HCT116 (cell line): ENCODE measurements around the gene CYB561D1. TPM values are rescaled to one million over a fixed set of nuclear protein-coding genes. Genes with fewer than 3 reads are reported as not detected.

Source experiments
- ATAC-seq: fragments of 200-7000 bp; cut with Tn5 transposase; 2 replicates; pipeline ENCODE4 v1.9.1; 2020; ENCODE audit warnings: mild to moderate bottlenecking, moderate library complexity
- BruUV-seq: library from RNA; stranded (reverse); fragments of 400-500 nt; replicated peaks from 2 replicates; lab custom pipeline; 2021; lab: Mats Ljungman, UMichigan
- CTCF ChIA-PET: fragments of 300-600 bp; sonication (Branson Sonifier 250); formaldehyde crosslinking; loops from one replicate; lab custom pipeline; 2021; ENCODE audit warnings: antibody characterized with exemption; lab: Charles Lee
- POLR2A ChIA-PET: fragments of 300-600, 350-600 bp; sonication (Branson Sonifier 250); formaldehyde crosslinking; loops from one replicate; lab custom pipeline; 2021; ENCODE audit warnings: antibody characterized with exemption; lab: Charles Lee
- RAD21 ChIA-PET, 2 experiments: fragments of 300-600 bp; sonication (Branson Sonifier 250); formaldehyde crosslinking; loops; one replicate each; lab custom pipeline; 2023; ENCODE audit warnings: low total read pairs in 2 of 2; ENCODE audit not compliant: uncharacterized antibody in 2 of 2, unreplicated experiment in 2 of 2, low non-redundant PET in 1 of 2; lab: Charles Lee
- DNase-seq: peaks from one replicate; pipeline ENCODE4 v3.0.0-alpha.2; 2010; ENCODE audit warnings: low read depth, low spot score
- H2AFZ ChIP-seq: fragments of 200-600 bp; shearing (Covaris generic), sonication (generic); 2 replicates; pipeline ENCODE4 v1.6.1; 2017; ENCODE audit warnings: low read depth, mixed run types, mixed read lengths, antibody characterized with exemption, low read length; ENCODE audit not compliant: poor library complexity, severe bottlenecking
- H3K27ac ChIP-seq: 2 replicates; pipeline ENCODE4 v1.5.1; 2012; ENCODE audit warnings: low read depth, low read length
- H3K27me3 ChIP-seq: fragments of 200-600 bp; sonication (generic); 2 replicates; pipeline ENCODE4 v1.6.1; 2016; ENCODE audit warnings: mixed run types, low read length, mixed read lengths; ENCODE audit not compliant: insufficient read depth
- H3K36me3 ChIP-seq, 2 experiments: fragments of 200-500 bp in 1 of 2; fragments of 200-600 bp in 1 of 2; sonication (Bioruptor generic) in 1 of 2; sonication (generic) in 1 of 2; 2 replicates each; pipeline versions ENCODE4 v1.5.1 to v1.6.1; 2014 to 2016; ENCODE audit warnings: low read length in 2 of 2, inconsistent platforms in 1 of 2, mixed read lengths in 1 of 2, mixed run types in 1 of 2; ENCODE audit not compliant: insufficient read depth in 2 of 2, control insufficient read depth in 1 of 2
- H3K4me1 ChIP-seq, 2 experiments: fragments of 200-600 bp in 1 of 2; sonication (generic) in 1 of 2; 2 replicates each; pipeline versions ENCODE4 v1.5.1 to v1.6.1; 2012 to 2017; ENCODE audit warnings: low read length in 2 of 2, inconsistent platforms in 1 of 2, mild to moderate bottlenecking in 1 of 2, mixed read lengths in 1 of 2, mixed run types in 1 of 2, moderate library complexity in 1 of 2; ENCODE audit not compliant: insufficient read depth in 2 of 2, control insufficient read depth in 1 of 2
- H3K4me2 ChIP-seq: fragments of 200-600 bp; sonication (generic); 2 replicates; pipeline ENCODE4 v1.6.1; 2017; ENCODE audit warnings: mixed run types, low read length, mixed read lengths
- H3K4me3 ChIP-seq, 2 experiments: fragments of 200-600 bp in 1 of 2; sonication (generic) in 1 of 2; replicated peaks in 1 of 2; 2 replicates each; pipeline ENCODE4 v1.5.1; 2011 to 2016; ENCODE audit warnings: low read length in 2 of 2, control low read depth in 1 of 2, low read depth in 1 of 2, mild to moderate bottlenecking in 1 of 2, mixed read lengths in 1 of 2, mixed run types in 1 of 2
- H3K79me2 ChIP-seq: fragments of 200-600 bp; sonication (generic); 2 replicates; pipeline ENCODE4 v1.6.1; 2017; ENCODE audit warnings: mild to moderate bottlenecking, mixed run types, low read length, moderate library complexity, mixed read lengths; ENCODE audit not compliant: insufficient read depth
- H3K9ac ChIP-seq: fragments of 200-600 bp; sonication (generic); 2 replicates; pipeline ENCODE4 v1.6.1; 2016; ENCODE audit warnings: low read length, mixed read lengths
- H3K9me2 ChIP-seq: fragments of 200-600 bp; sonication (generic), shearing (Covaris generic); 2 replicates; pipeline ENCODE4 v1.6.1; 2017; ENCODE audit warnings: mixed run types, mild to moderate bottlenecking, moderate library complexity; ENCODE audit not compliant: insufficient read depth
- H3K9me3 ChIP-seq, 2 experiments: fragments of 200-500 bp in 1 of 2; fragments of 200-600 bp in 1 of 2; sonication (Bioruptor generic) in 1 of 2; sonication (generic) in 1 of 2; 2 replicates each; pipeline ENCODE4 v1.6.1; 2014 to 2017; ENCODE audit warnings: low read length in 2 of 2, mixed read lengths in 2 of 2, inconsistent platforms in 1 of 2, low read depth in 1 of 2, mild to moderate bottlenecking in 1 of 2, mixed run types in 1 of 2, moderate library complexity in 1 of 2; ENCODE audit not compliant: control insufficient read depth in 1 of 2, insufficient read depth in 1 of 2
- H4K20me1 ChIP-seq: fragments of 200-600 bp; sonication (generic), shearing (Covaris generic); 2 replicates; pipeline ENCODE4 v1.6.1; 2017; ENCODE audit warnings: mixed run types, mild to moderate bottlenecking, moderate library complexity; ENCODE audit not compliant: insufficient read depth
- CBX3 ChIP-seq: IDR thresholded peaks from 2 replicates; pipeline ENCODE4 v1.6.1; 2012; ENCODE audit warnings: low read depth
- RAD21 ChIP-seq: IDR thresholded peaks from 2 replicates; pipeline ENCODE4 v1.6.1; 2012; ENCODE audit warnings: low read depth, mild to moderate bottlenecking
- SRF ChIP-seq: IDR thresholded peaks from 2 replicates; pipeline ENCODE4 v1.6.1; 2012; ENCODE audit warnings: low read depth
- intact Hi-C: fragments of 100-400 bp; cut with micrococcal nuclease; formaldehyde crosslinking; loops from 2 replicates; pipeline ENCODE4 v1.10.0; 2022
- total RNA-seq: library from RNA; stranded (reverse); gene quantifications from one replicate; pipeline ENCODE4 v1.2.1, GENCODE V29; 2021; ENCODE audit not compliant: unreplicated experiment
- TF ChIP-seq, protein P1 (sequence below), 3 experiments: fragments of 200-600 bp in 1 of 3; sonication (generic) in 1 of 3; IDR thresholded peaks in 2 of 3; conservative IDR thresholded peaks in 1 of 3; 2 replicates each; pipeline ENCODE4 v1.5.1; 2012 to 2017; ENCODE audit warnings: low read depth in 2 of 3, low read length in 2 of 3, antibody characterized with exemption in 1 of 3, borderline replicate concordance in 1 of 3, control low read depth in 1 of 3, mild to moderate bottlenecking in 1 of 3, mixed read lengths in 1 of 3, mixed run types in 1 of 3, moderate library complexity in 1 of 3; ENCODE audit not compliant: insufficient read depth in 1 of 3
- TF ChIP-seq, protein P2 (sequence below): IDR thresholded peaks from 2 replicates; pipeline ENCODE4 v1.6.1; 2012

CYB561D1 gene
- total RNA-seq, 1 experiment from 2014 or later, result 5.9 TPM

DNA sequence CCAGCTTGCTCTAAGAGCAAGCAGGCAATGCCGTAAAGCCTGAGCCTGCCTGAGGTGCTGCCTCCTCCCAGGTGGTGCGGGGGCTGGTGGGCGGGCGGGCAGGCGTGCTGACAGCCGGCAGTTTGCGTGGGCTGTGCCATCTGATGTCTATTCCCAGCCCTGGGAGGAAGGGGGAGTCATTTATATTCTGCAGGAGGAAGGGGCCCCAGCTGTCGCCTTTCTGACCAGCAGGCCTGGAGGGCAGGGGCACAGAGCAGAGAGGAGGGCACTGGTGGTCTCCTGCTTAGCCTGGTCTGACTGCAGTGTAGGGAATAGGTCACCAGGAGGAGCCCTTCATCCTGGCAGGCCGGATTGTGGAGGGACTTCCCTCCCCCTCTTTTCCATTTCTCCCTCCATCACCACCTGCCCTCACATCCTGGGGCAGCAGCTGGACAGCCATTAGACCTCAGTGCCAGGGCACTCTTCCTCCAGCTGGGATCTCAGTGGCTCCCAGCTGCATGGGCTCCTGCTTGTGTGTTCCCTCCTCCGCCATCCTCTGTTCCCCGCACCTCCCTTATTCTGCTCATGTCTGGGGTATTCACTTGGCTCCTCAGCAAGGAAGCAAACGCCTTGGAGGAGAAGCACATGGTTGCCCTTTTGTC is 4.4 kb downstream of the CYB561D1 start:
- H3K27me3 ChIP-seq, result no peaks in the 10 kb centered on the region
- no peaks in the 10 kb centered on the region for H3K9me3 ChIP-seq
- H2AFZ ChIP-seq, result no peak overlapping the region
- H4K20me1 ChIP-seq, result no peaks in the 10 kb centered on the region
- ChIA-PET CTCF (interaction anchor here (0.7 to 5.0 kb wide), 5 partner anchors 14 to 164 kb away, joined by 3 to 70 read pairs (median 3); partner anchors contain the start of gene ATXN7L2), POLR2A (interaction anchor here (0.6 kb wide), 1 partner anchor 36 kb away, joined by 3 read pairs; no protein-coding TSS in a partner anchor), RAD21 (interaction anchor here in 1 of 2 experiments (1.8 kb wide), 1 partner anchor 34 kb away, joined by 6 read pairs; no protein-coding TSS in a partner anchor)
- H3K4me2 ChIP-seq, result no peak overlapping the region
- TF ChIP-seq RAD21, result peak; percentile 51
- TF ChIP-seq, protein P1, sequence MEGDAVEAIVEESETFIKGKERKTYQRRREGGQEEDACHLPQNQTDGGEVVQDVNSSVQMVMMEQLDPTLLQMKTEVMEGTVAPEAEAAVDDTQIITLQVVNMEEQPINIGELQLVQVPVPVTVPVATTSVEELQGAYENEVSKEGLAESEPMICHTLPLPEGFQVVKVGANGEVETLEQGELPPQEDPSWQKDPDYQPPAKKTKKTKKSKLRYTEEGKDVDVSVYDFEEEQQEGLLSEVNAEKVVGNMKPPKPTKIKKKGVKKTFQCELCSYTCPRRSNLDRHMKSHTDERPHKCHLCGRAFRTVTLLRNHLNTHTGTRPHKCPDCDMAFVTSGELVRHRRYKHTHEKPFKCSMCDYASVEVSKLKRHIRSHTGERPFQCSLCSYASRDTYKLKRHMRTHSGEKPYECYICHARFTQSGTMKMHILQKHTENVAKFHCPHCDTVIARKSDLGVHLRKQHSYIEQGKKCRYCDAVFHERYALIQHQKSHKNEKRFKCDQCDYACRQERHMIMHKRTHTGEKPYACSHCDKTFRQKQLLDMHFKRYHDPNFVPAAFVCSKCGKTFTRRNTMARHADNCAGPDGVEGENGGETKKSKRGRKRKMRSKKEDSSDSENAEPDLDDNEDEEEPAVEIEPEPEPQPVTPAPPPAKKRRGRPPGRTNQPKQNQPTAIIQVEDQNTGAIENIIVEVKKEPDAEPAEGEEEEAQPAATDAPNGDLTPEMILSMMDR (IDR thresholded peaks at IDR 0.05 in 2 of 3, conservative IDR thresholded peaks at IDR 0.05 in 1 of 3; ENCODE audit: borderline replicate concordance in 1 of 3, insufficient read depth in 1 of 3, low read depth in 2 of 3, low read length in 2 of 3), result peak; percentile 37 to 61 (median 53); a peak in 5 of 6 replicates
- TF ChIP-seq, protein P2, sequence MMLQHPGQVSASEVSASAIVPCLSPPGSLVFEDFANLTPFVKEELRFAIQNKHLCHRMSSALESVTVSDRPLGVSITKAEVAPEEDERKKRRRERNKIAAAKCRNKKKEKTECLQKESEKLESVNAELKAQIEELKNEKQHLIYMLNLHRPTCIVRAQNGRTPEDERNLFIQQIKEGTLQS, result no peak
- H3K9me2 ChIP-seq, result no peaks in the 10 kb centered on the region
- peaks cover 8 to 16% of the 10 kb centered on the region in 2 experiments; a peak in 2 of 4 replicates for H3K4me1 ChIP-seq
- DNase-seq, result no peak
- no peaks in the 10 kb centered on the region; the same call in 1 of the 2 replicates for H3K79me2 ChIP-seq
- ATAC-seq, result peak; percentile 28
- peaks cover 4 to 5% of the 10 kb centered on the region in 2 experiments; a peak in 1 of 4 replicates for H3K36me3 ChIP-seq
- no peak overlapping the region for H3K4me3 ChIP-seq
- BruUV-seq, result no TSS peak
- no peak overlapping the region for H3K9ac ChIP-seq
- H3K27ac ChIP-seq, result no peak overlapping the region
- intact Hi-C loops, result no loop called here

DNA sequence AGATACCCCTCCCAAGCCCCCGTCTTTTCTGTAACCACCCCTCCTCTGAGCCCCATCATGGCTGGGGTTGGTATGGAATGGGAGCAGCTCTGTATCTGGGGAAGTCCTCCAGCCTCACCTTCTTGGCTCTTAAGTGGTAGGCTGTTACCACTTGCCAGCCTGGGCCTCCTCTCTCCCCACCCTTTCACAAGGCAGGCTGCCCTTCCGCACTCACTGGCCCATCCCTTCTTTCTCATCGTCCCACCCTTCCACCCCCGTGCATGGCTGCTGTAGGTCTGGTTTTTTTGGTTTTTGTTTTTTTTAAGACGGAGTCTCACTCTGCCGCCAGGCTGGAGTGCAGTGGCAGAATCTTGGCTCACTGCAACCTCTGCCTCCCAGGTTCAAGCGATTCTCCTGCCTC is 5.2 kb downstream of the CYB561D1 start:
- H3K36me3 ChIP-seq, result peaks cover 4 to 5% of the 10 kb centered on the region in 2 experiments; a peak in 1 of 4 replicates
- H3K4me2 ChIP-seq, result no peak overlapping the region
- no peak for DNase-seq
- no peak overlapping the region for H3K27ac ChIP-seq
- no peak for ATAC-seq
- no peaks in the 10 kb centered on the region for H3K9me2 ChIP-seq
- TF ChIP-seq CBX3 (no peak), SRF (no peak)
- TF ChIP-seq, protein P2, result no peak
- H2AFZ ChIP-seq, result no peak overlapping the region
- H3K4me3 ChIP-seq, result no peak overlapping the region
- POLR2A ChIA-PET, result interaction anchor here (1.1 kb wide), 1 partner anchor 33 kb away, joined by 4 read pairs; no protein-coding TSS in a partner anchor
- RAD21 ChIA-PET, result interaction anchor here in 1 of 2 experiments (1.8 kb wide), 1 partner anchor 34 kb away, joined by 6 read pairs; no protein-coding TSS in a partner anchor
- intact Hi-C loops, result no loop called here
- no peaks in the 10 kb centered on the region for H3K27me3 ChIP-seq
- H4K20me1 ChIP-seq, result no peaks in the 10 kb centered on the region
- no peaks in the 10 kb centered on the region for H3K9me3 ChIP-seq
- H3K9ac ChIP-seq, result no peak overlapping the region
- CTCF ChIA-PET, result interaction anchor here (0.7 to 5.0 kb wide), 5 partner anchors 15 to 164 kb away, joined by 3 to 70 read pairs (median 3); partner anchors contain the start of gene ATXN7L2
- no TSS peak for BruUV-seq
- H3K79me2 ChIP-seq, result no peaks in the 10 kb centered on the region; the same call in 1 of the 2 replicates
- H3K4me1 ChIP-seq, result peaks cover 4 to 11% of the 10 kb centered on the region in 2 experiments; a peak in 2 of 4 replicates
